Urinary bladder (tissue), 4 donors: Measurements from ENCODE around the gene OTOL1. TPM values are rescaled to one million over a fixed set of nuclear protein-coding genes. Genes with fewer than 3 reads are reported as not detected.

Experiments used
- DNase-seq: peaks from one replicate; pipeline ENCODE4 v3.0.0-alpha.2; 2015; ENCODE audit errors: extremely low spot score
- H3K27ac ChIP-seq: one replicate; pipeline ENCODE4 v1.5.1; 2013; ENCODE audit warnings: low read depth, mild to moderate bottlenecking, moderate library complexity
- H3K36me3 ChIP-seq: one replicate; pipeline ENCODE4 v1.6.1; 2013; ENCODE audit warnings: mild to moderate bottlenecking, moderate library complexity; ENCODE audit not compliant: insufficient read depth
- H3K4me1 ChIP-seq: one replicate; pipeline ENCODE4 v1.6.1; 2013; ENCODE audit warnings: mild to moderate bottlenecking, moderate library complexity; ENCODE audit not compliant: insufficient read depth
- H3K4me3 ChIP-seq: one replicate; pipeline ENCODE4 v1.5.1; 2013; ENCODE audit warnings: low read depth, low read length
- WGBS: extraction: QIAGEN DNeasy Blood & Tissue Kit; methylation state at CpG from one replicate; pipeline ENCODE4 v1.1.7; 2013; 5-methylcytosine and 5-hydroxymethylcytosine counted together
- polyA plus RNA-seq: library from polyadenylated mRNA; stranded (reverse); fragments of 200-250 nt; gene quantifications from one replicate; pipeline ENCODE4 v1.2.3, GENCODE V29; 2013
- total RNA-seq: library from RNA; depleted of rRNA; stranded (reverse); fragments of >200 nt; gene quantifications from one replicate; pipeline ENCODE4 v1.2.3, GENCODE V29; 2014
- donor health status: healthy with polysubstance abuse.
- donor health status: healthy.

Gene OTOL1
- total and polyA plus RNA-seq, 2 donors, result not detected

GRCh38 chr3:161498259-161498921, 1.8 kb downstream of the OTOL1 start:
- Histone ChIP-seq H3K36me3 (no peaks in the 10 kb centered on the region), H3K4me1 (no peaks in the 10 kb centered on the region), H3K4me3 (no peak overlapping the region), H3K27ac (no peak overlapping the region)
- DNase-seq, result no peak
- 52% methylated on average over 2 of the region's 2 CpGs for WGBS

- 82% methylated on average over 3 of the region's 3 CpGs for WGBS
- no peak for DNase-seq
- no peak overlapping the region for H3K4me3 ChIP-seq
- H3K4me1 ChIP-seq, result no peaks in the 10 kb centered on the region
- H3K36me3 ChIP-seq, result no peaks in the 10 kb centered on the region
- H3K27ac ChIP-seq, result no peak overlapping the region
Measured at GRCh38 chr3:161500068-161500796, 3.6 kb downstream of the OTOL1 start.

- WGBS, result 90% methylated on average over 8 of the region's 8 CpGs
- H3K36me3 ChIP-seq, result no peaks in the 10 kb centered on the region
- no peak overlapping the region for H3K4me3 ChIP-seq
- H3K4me1 ChIP-seq, result no peaks in the 10 kb centered on the region
- DNase-seq, result no peak
- no peak overlapping the region for H3K27ac ChIP-seq
Measured at GRCh38 chr3:161503271-161503670, 6.7 kb downstream of the OTOL1 start.

GRCh38 chr3:161508852-161509477, 12.4 kb downstream of the OTOL1 start:
- no peak overlapping the region for H3K27ac ChIP-seq
- no peak for DNase-seq
- no peaks in the 10 kb centered on the region for H3K36me3 ChIP-seq
- H3K4me1 ChIP-seq, result no peaks in the 10 kb centered on the region
- H3K4me3 ChIP-seq, result no peak overlapping the region
- 70% methylated on average over 2 of the region's 2 CpGs for WGBS

GRCh38 chr3:161510510-161511260, 14.1 kb downstream of the OTOL1 start:
- H3K27ac ChIP-seq, result no peak overlapping the region
- WGBS, result 78% methylated on average over 6 of the region's 6 CpGs
- H3K4me3 ChIP-seq, result no peak overlapping the region
- no peak for DNase-seq
- no peaks in the 10 kb centered on the region for H3K4me1 ChIP-seq
- H3K36me3 ChIP-seq, result no peaks in the 10 kb centered on the region

- no peak for DNase-seq
- H3K36me3 ChIP-seq, result no peaks in the 10 kb centered on the region
- no peak overlapping the region for H3K27ac ChIP-seq
- H3K4me1 ChIP-seq, result no peaks in the 10 kb centered on the region
- no peak overlapping the region for H3K4me3 ChIP-seq
- 86% methylated on average over 1 of the region's 1 CpG for WGBS
Measured at GRCh38 chr3:161523916-161524315, 27.3 kb downstream of the OTOL1 start.

- no peak for DNase-seq
- H3K36me3 ChIP-seq, result no peaks in the 10 kb centered on the region
- WGBS, result 83% methylated on average over 1 of the region's 1 CpG
- H3K4me3 ChIP-seq, result no peak overlapping the region
- H3K27ac ChIP-seq, result no peak overlapping the region
- no peaks in the 10 kb centered on the region for H3K4me1 ChIP-seq
Measured at GRCh38 chr3:161531930-161532329, 35.3 kb downstream of the OTOL1 start.

GRCh38 chr3:161540594-161540993, 44.0 kb downstream of the OTOL1 start:
- Histone ChIP-seq H3K27ac (no peak overlapping the region), H3K4me3 (no peak overlapping the region), H3K36me3 (no peaks in the 10 kb centered on the region), H3K4me1 (no peaks in the 10 kb centered on the region)
- no peak for DNase-seq
- WGBS, result 80% methylated on average over 1 of the region's 1 CpG

- H3K27ac ChIP-seq, result no peak overlapping the region
- no peaks in the 10 kb centered on the region for H3K4me1 ChIP-seq
- WGBS, result 97% methylated on average over 1 of the region's 1 CpG
- no peak for DNase-seq
- H3K36me3 ChIP-seq, result no peaks in the 10 kb centered on the region
- no peak overlapping the region for H3K4me3 ChIP-seq
Measured at GRCh38 chr3:161545824-161546223, 49.2 kb downstream of the OTOL1 start.

GRCh38 chr3:161548301-161548700, 51.7 kb downstream of the OTOL1 start:
- 59% methylated on average over 4 of the region's 4 CpGs for WGBS
- no peaks in the 10 kb centered on the region for H3K36me3 ChIP-seq
- DNase-seq, result no peak
- no peak overlapping the region for H3K4me3 ChIP-seq
- H3K27ac ChIP-seq, result no peak overlapping the region
- H3K4me1 ChIP-seq, result no peaks in the 10 kb centered on the region

GRCh38 chr3:161549261-161549660, 52.7 kb downstream of the OTOL1 start:
- no peak overlapping the region for H3K27ac ChIP-seq
- H3K4me3 ChIP-seq, result no peak overlapping the region
- no peak for DNase-seq
- H3K36me3 ChIP-seq, result no peaks in the 10 kb centered on the region
- no peaks in the 10 kb centered on the region for H3K4me1 ChIP-seq
- 91% methylated on average over 1 of the region's 1 CpG for WGBS

GRCh38 chr3:161550491-161551195, 54.0 kb downstream of the OTOL1 start:
- no peak for DNase-seq
- 90% methylated on average over 6 of the region's 6 CpGs for WGBS
- Histone ChIP-seq H3K4me3 (no peak overlapping the region), H3K4me1 (no peaks in the 10 kb centered on the region), H3K27ac (no peak overlapping the region), H3K36me3 (no peaks in the 10 kb centered on the region)

- no peaks in the 10 kb centered on the region for H3K4me1 ChIP-seq
- DNase-seq, result no peak
- no peaks in the 10 kb centered on the region for H3K36me3 ChIP-seq
- no peak overlapping the region for H3K27ac ChIP-seq
- no peak overlapping the region for H3K4me3 ChIP-seq
- 84% methylated on average over 1 of the region's 1 CpG for WGBS
Measured at GRCh38 chr3:161551697-161552096, 55.1 kb downstream of the OTOL1 start.
